H9 (cell line): ENCODE results near the gene DLG1. TPM values are rescaled to one million over a fixed set of nuclear protein-coding genes. Genes with fewer than 3 reads are reported as not detected.

ENCODE experiments used
- DNase-seq: peaks from one replicate; pipeline ENCODE4 v3.0.0-alpha.2; 2017
- H2AFZ ChIP-seq: one replicate; pipeline ENCODE4 v1.6.1; 2013; ENCODE audit warnings: mild to moderate bottlenecking, low read length, control low read depth, moderate library complexity
- H2AK5ac ChIP-seq: 2 replicates; pipeline ENCODE4 v1.6.1; 2013; ENCODE audit warnings: low read length, control low read depth, mixed read lengths; ENCODE audit not compliant: insufficient read length
- H2BK120ac ChIP-seq: one replicate; pipeline ENCODE4 v1.6.1; 2013; ENCODE audit warnings: low read depth, mild to moderate bottlenecking, low read length, control low read depth, inconsistent platforms; ENCODE audit not compliant: poor library complexity, severe bottlenecking
- H2BK12ac ChIP-seq: 2 replicates; pipeline ENCODE4 v1.6.1; 2013; ENCODE audit warnings: low read length, control low read depth, mixed read lengths, low read depth; ENCODE audit not compliant: insufficient read length
- H2BK15ac ChIP-seq: 2 replicates; pipeline ENCODE4 v1.6.1; 2013; ENCODE audit warnings: low read depth, low read length, control low read depth
- H2BK20ac ChIP-seq: one replicate; pipeline ENCODE4 v1.6.1; 2013; ENCODE audit warnings: low read depth, mild to moderate bottlenecking, low read length, control low read depth, inconsistent platforms; ENCODE audit not compliant: poor library complexity, severe bottlenecking
- H2BK5ac ChIP-seq: 2 replicates; pipeline ENCODE4 v1.6.1; 2013; ENCODE audit warnings: low read length, control low read depth, mixed read lengths; ENCODE audit not compliant: insufficient read length
- H3K14ac ChIP-seq: 2 replicates; pipeline ENCODE4 v1.6.1; 2013; ENCODE audit warnings: low read length, control low read depth; ENCODE audit not compliant: insufficient read depth
- H3K18ac ChIP-seq: 2 replicates; pipeline ENCODE4 v1.6.1; 2013; ENCODE audit warnings: low read depth, mild to moderate bottlenecking, mixed read lengths, low read length, control low read depth; ENCODE audit not compliant: insufficient read length
- H3K23ac ChIP-seq: 2 replicates; pipeline ENCODE4 v1.6.1; 2013; ENCODE audit warnings: low read length, control low read depth, mixed read lengths, low read depth; ENCODE audit not compliant: insufficient read length
- H3K23me2 ChIP-seq: 2 replicates; pipeline ENCODE4 v1.6.1; 2013; ENCODE audit warnings: low read depth, mild to moderate bottlenecking, mixed read lengths, low read length, control low read depth; ENCODE audit not compliant: insufficient read length, poor library complexity, severe bottlenecking
- H3K27ac ChIP-seq: 2 replicates; pipeline ENCODE4 v1.5.1; 2013; ENCODE audit warnings: low read length, control low read depth, mixed read lengths, low read depth; ENCODE audit not compliant: insufficient read length
- H3K27me3 ChIP-seq: 2 replicates; pipeline ENCODE4 v1.6.1; 2013; ENCODE audit warnings: low read length, control low read depth, inconsistent platforms; ENCODE audit not compliant: insufficient read depth
- H3K4ac ChIP-seq: 2 replicates; pipeline ENCODE4 v1.6.1; 2013; ENCODE audit warnings: low read depth, mild to moderate bottlenecking, control low read depth, inconsistent platforms, low read length, moderate library complexity
- H3K4me1 ChIP-seq: 2 replicates; pipeline ENCODE4 v1.6.1; 2013; ENCODE audit warnings: low read length, control low read depth, inconsistent platforms; ENCODE audit not compliant: insufficient read depth
- H3K4me2 ChIP-seq: 2 replicates; pipeline ENCODE4 v1.6.1; 2013; ENCODE audit warnings: low read length, control low read depth, mixed read lengths; ENCODE audit not compliant: insufficient read length, insufficient read depth
- H3K56ac ChIP-seq: 2 replicates; pipeline ENCODE4 v1.6.1; 2013; ENCODE audit warnings: low read depth, mild to moderate bottlenecking, mixed read lengths, low read length, control low read depth; ENCODE audit not compliant: insufficient read length
- H3K79me1 ChIP-seq: 2 replicates; pipeline ENCODE4 v1.6.1; 2013; ENCODE audit warnings: low read depth, mild to moderate bottlenecking, moderate library complexity, low read length, control low read depth, inconsistent platforms; ENCODE audit not compliant: insufficient read depth, poor library complexity, severe bottlenecking
- H3K79me2 ChIP-seq: 2 replicates; pipeline ENCODE4 v1.6.1; 2013; ENCODE audit warnings: low read length, control low read depth, inconsistent platforms; ENCODE audit not compliant: insufficient read depth
- H3K9ac ChIP-seq: 2 replicates; pipeline ENCODE4 v1.6.1; 2013; ENCODE audit warnings: low read length, control low read depth, mixed read lengths; ENCODE audit not compliant: insufficient read length; ENCODE audit errors: extremely low read depth
- H3K9me3 ChIP-seq: one replicate; pipeline ENCODE4 v1.6.1; 2013; ENCODE audit warnings: low read depth, low read length, inconsistent platforms; ENCODE audit not compliant: control insufficient read depth
- H3T11ph ChIP-seq: one replicate; pipeline ENCODE4 v1.6.1; 2013; ENCODE audit warnings: mild to moderate bottlenecking, low read length, control low read depth, inconsistent platforms
- H4K20me1 ChIP-seq: one replicate; pipeline ENCODE4 v1.6.1; 2013; ENCODE audit not compliant: control insufficient read depth, insufficient read length, insufficient read depth
- H4K5ac ChIP-seq: 2 replicates; pipeline ENCODE4 v1.6.1; 2013; ENCODE audit warnings: low read depth, mild to moderate bottlenecking, mixed read lengths, low read length, control low read depth; ENCODE audit not compliant: insufficient read length
- H4K8ac ChIP-seq: replicated peaks from 2 replicates; pipeline ENCODE4 v1.6.1; 2013; ENCODE audit warnings: low read length, control low read depth, mixed read lengths, low read depth; ENCODE audit not compliant: insufficient read length
- H4K91ac ChIP-seq: 2 replicates; pipeline ENCODE4 v1.6.1; 2013; ENCODE audit warnings: low read depth, mild to moderate bottlenecking, moderate library complexity, mixed read lengths, low read length, control low read depth; ENCODE audit not compliant: insufficient read length
- H3K27ac Mint-ChIP-seq, 3 experiments: 2 replicates in 2 of 3; 3 replicates in 1 of 3; pipeline ENCODE4 v1.8.0; 2020 to 2021; ENCODE audit warnings: mixed read lengths in 3 of 3, mild to moderate bottlenecking in 1 of 3, moderate library complexity in 1 of 3
- H3K27me3 Mint-ChIP-seq: 2 replicates; pipeline ENCODE4 v1.8.0; 2021; ENCODE audit warnings: low read depth, mild to moderate bottlenecking, moderate library complexity, mixed read lengths
- H3K36me3 Mint-ChIP-seq, 3 experiments: 2 replicates in 2 of 3; 3 replicates in 1 of 3; pipeline ENCODE4 v1.8.0; 2020 to 2021; ENCODE audit warnings: low read depth in 3 of 3, mixed read lengths in 3 of 3; ENCODE audit not compliant: insufficient read depth in 1 of 3
- H3K4me1 Mint-ChIP-seq, 2 experiments: 2 replicates each; pipeline ENCODE4 v1.8.0; 2020; ENCODE audit warnings: mixed read lengths in 2 of 2
- H3K4me3 Mint-ChIP-seq, 2 experiments: 2 replicates in 1 of 2; 3 replicates in 1 of 2; pipeline ENCODE4 v1.8.0; 2020 to 2021; ENCODE audit warnings: mild to moderate bottlenecking in 2 of 2, mixed read lengths in 2 of 2, moderate library complexity in 1 of 2
- H3K9me3 Mint-ChIP-seq, 2 experiments: 2 replicates in 1 of 2; 3 replicates in 1 of 2; pipeline ENCODE4 v1.8.0; 2020; ENCODE audit warnings: mild to moderate bottlenecking in 2 of 2, mixed read lengths in 2 of 2, moderate library complexity in 1 of 2
- CTCF ChIP-seq: fragments of 200-600 bp; sonication (generic); conservative IDR thresholded peaks from 3 replicates; pipeline ENCODE4 v1.8.0; 2021; ENCODE audit warnings: antibody characterized with exemption, mild to moderate bottlenecking
- WGBS: extraction: QIAGEN DNeasy Blood & Tissue Kit; methylation state at CpG from one replicate; pipeline ENCODE4 v1.1.7; 2013; ENCODE audit warnings: missing lambda C conversion rate, low lambda C conversion rate, mixed read lengths; ENCODE audit not compliant: insufficient read length; ENCODE audit errors: extremely low coverage; 5-methylcytosine and 5-hydroxymethylcytosine counted together
- total RNA-seq: library from RNA; stranded (reverse); gene quantifications from 2 replicates; pipeline ENCODE4 v1.2.1, GENCODE V29; 2021

DLG1 gene
- total RNA-seq, 1 experiment from 2014 or later: 84.1 TPM

- no CpG with 5 or more reads among the region's 1 CpG for WGBS
Observed at GRCh38 chr3:197225579-197225978, 72.8 kb downstream of the DLG1 start.

More at GRCh38 chr3:197225579-197225978, 72.8 kb downstream of the DLG1 start:
- Histone ChIP-seq H3K4ac (no peak overlapping the region), H3K79me1 (peaks cover 13% of the 10 kb centered on the region), H2BK12ac (no peak overlapping the region), H2AFZ (no peak overlapping the region), H2BK15ac (no peak overlapping the region), H3K27me3 (no peaks in the 10 kb centered on the region), H3K9me3 (no peaks in the 10 kb centered on the region), H4K5ac (no peak overlapping the region), H3K4me1 (no peaks in the 10 kb centered on the region), H3K56ac (no peak overlapping the region), H4K20me1 (no peaks in the 10 kb centered on the region), H3K79me2 (peaks cover 2% of the 10 kb centered on the region; the same call in 1 of the 2 replicates), H3K18ac (no peak overlapping the region), H3K23ac (no peak overlapping the region), H4K8ac (no peak overlapping the region), H3K14ac (no peak overlapping the region), H3K4me2 (no peak overlapping the region), H2BK120ac (no peak overlapping the region), H2AK5ac (no peak overlapping the region), H2BK20ac (no peak overlapping the region), H2BK5ac (no peak overlapping the region), H3T11ph (no peak overlapping the region), H4K91ac (no peak overlapping the region), H3K9ac (no peak overlapping the region), H3K23me2 (no peaks in the 10 kb centered on the region), H3K27ac (no peak overlapping the region)
- no peak for DNase-seq
- TF ChIP-seq CTCF: no peak
- Mint-ChIP-seq H3K4me3 (no peak overlapping the region), H3K9me3 (no peaks in the 10 kb centered on the region), H3K27me3 (no peaks in the 10 kb centered on the region), H3K4me1 (peaks cover 18 to 19% of the 10 kb centered on the region in 2 experiments), H3K36me3 (no peaks in the 10 kb centered on the region), H3K27ac (no peak overlapping the region; a peak in 1 of 7 replicates)
